ENCODE results near the gene NSG2. TPM values are rescaled to one million over a fixed set of nuclear protein-coding genes. Genes with fewer than 3 reads are reported as not detected.

The NSG2 gene
- total RNA-seq, 1 experiment from 2014 or later: not detected

DNA sequence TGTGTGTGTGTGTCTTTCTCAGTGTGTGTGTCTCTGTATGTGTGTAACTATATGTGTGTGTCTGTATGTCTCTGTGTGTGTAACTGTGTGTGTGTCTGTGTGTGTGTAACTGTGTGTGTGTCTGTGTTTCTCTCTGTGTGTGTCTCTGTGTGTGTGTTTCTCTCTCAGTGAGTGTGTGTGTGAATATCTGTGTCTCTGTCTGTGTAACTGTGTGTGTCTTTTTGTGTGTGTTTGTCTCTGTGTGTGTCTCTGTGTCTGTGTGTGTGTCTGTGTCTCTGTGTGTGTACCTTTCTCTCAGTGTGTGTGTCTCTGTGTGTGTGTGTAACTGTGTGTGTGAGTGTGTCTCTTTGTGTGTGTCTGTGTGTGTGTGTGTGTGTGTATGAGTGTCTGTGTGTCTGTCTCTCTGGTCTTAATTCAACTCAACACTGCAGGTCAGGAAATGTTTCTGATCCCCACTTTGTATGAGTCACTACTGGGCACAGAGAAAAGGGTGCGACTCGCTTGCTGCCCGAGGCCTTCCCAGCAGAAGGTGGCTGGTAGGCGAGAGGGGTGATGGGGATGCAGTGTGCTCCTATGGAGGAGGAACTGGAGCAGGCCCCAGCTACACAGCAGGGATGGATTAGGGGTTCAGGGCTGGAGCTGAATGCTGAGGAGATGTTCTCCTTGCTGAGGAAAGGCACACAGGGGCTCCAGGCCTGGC is 52.1 kb downstream of the NSG2 start:
- Histone ChIP-seq H3K18ac (ENCODE audit: insufficient read length, low read depth, low read length) (no peak overlapping the region), H2BK5ac (ENCODE audit: insufficient read length, low read length) (no peak overlapping the region), H2BK20ac (ENCODE audit: low read depth, low read length, poor library complexity, severe bottlenecking) (no peak overlapping the region), H2AFZ (ENCODE audit: low read length) (no peak overlapping the region), H3K23ac (ENCODE audit: insufficient read length, low read depth, low read length) (no peak overlapping the region), H3K4me2 (ENCODE audit: insufficient read depth, insufficient read length, low read length) (no peak overlapping the region), H2AK5ac (ENCODE audit: insufficient read length, low read length) (no peak overlapping the region), H3K79me2 (ENCODE audit: insufficient read depth, low read length) (no peaks in the 10 kb centered on the region), H3K9me3 (ENCODE audit: control insufficient read depth, low read depth, low read length) (no peaks in the 10 kb centered on the region), H2BK12ac (ENCODE audit: insufficient read length, low read depth, low read length) (no peak overlapping the region), H3K4me1 (ENCODE audit: insufficient read depth, low read length) (no peaks in the 10 kb centered on the region), H4K91ac (ENCODE audit: insufficient read length, low read depth, low read length) (no peak overlapping the region), H3K56ac (ENCODE audit: insufficient read length, low read depth, low read length) (no peak overlapping the region), H3K27ac (ENCODE audit: insufficient read length, low read depth, low read length) (no peak overlapping the region), H3K4ac (ENCODE audit: low read depth, low read length) (no peak overlapping the region), H3K27me3 (ENCODE audit: insufficient read depth, low read length) (no peaks in the 10 kb centered on the region), H3K9ac (ENCODE audit: extremely low read depth, insufficient read length, low read length) (no peak overlapping the region), H4K5ac (ENCODE audit: insufficient read length, low read depth, low read length) (no peak overlapping the region), H3T11ph (ENCODE audit: low read length) (no peak overlapping the region), H2BK15ac (ENCODE audit: low read depth, low read length) (no peak overlapping the region), H4K8ac (replicated peaks; ENCODE audit: insufficient read length, low read depth, low read length) (no peak overlapping the region), H3K23me2 (ENCODE audit: insufficient read length, low read depth, low read length, poor library complexity, severe bottlenecking) (no peaks in the 10 kb centered on the region), H3K79me1 (ENCODE audit: insufficient read depth, low read depth, low read length, poor library complexity, severe bottlenecking) (no peaks in the 10 kb centered on the region), H3K14ac (ENCODE audit: insufficient read depth, low read length) (no peak overlapping the region; the same call in 1 of the 2 replicates), H2BK120ac (ENCODE audit: low read depth, low read length, poor library complexity, severe bottlenecking) (no peak overlapping the region), H4K20me1 (ENCODE audit: control insufficient read depth, insufficient read depth, insufficient read length) (no peaks in the 10 kb centered on the region)
- no CpG with 5 or more reads among the region's 4 CpGs for WGBS (ENCODE audit: extremely low coverage, insufficient read length, low lambda C conversion rate)
- peaks cover 0 to 2% of the 10 kb centered on the region in 2 experiments; a peak in 1 of 4 replicates for H3K4me1 Mint-ChIP-seq
- DNase-seq: no peak
- H3K27me3 Mint-ChIP-seq (ENCODE audit: low read depth): peaks cover 11% of the 10 kb centered on the region
- no peak overlapping the region for H3K4me3 Mint-ChIP-seq
- no peaks in the 10 kb centered on the region for H3K9me3 Mint-ChIP-seq
- H3K36me3 Mint-ChIP-seq (ENCODE audit: insufficient read depth in 1 of 3, low read depth in 3 of 3): no peaks in the 10 kb centered on the region
- no peak overlapping the region for H3K27ac Mint-ChIP-seq
- TF ChIP-seq, protein P1, sequence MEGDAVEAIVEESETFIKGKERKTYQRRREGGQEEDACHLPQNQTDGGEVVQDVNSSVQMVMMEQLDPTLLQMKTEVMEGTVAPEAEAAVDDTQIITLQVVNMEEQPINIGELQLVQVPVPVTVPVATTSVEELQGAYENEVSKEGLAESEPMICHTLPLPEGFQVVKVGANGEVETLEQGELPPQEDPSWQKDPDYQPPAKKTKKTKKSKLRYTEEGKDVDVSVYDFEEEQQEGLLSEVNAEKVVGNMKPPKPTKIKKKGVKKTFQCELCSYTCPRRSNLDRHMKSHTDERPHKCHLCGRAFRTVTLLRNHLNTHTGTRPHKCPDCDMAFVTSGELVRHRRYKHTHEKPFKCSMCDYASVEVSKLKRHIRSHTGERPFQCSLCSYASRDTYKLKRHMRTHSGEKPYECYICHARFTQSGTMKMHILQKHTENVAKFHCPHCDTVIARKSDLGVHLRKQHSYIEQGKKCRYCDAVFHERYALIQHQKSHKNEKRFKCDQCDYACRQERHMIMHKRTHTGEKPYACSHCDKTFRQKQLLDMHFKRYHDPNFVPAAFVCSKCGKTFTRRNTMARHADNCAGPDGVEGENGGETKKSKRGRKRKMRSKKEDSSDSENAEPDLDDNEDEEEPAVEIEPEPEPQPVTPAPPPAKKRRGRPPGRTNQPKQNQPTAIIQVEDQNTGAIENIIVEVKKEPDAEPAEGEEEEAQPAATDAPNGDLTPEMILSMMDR (conservative IDR thresholded peaks at IDR 0.05): no peak
